Right renal pelvis (tissue), 4 donors: Measurements from ENCODE around the gene TSHZ1. TPM values are rescaled to one million over a fixed set of nuclear protein-coding genes. Genes with fewer than 3 reads are reported as not detected.

ENCODE experiments used
- DNase-seq, 4 donors: peaks; one replicate each; pipeline ENCODE4 v3.0.0-alpha.2; 2013; ENCODE audit warnings: low read depth in 4 of 4, low spot score in 3 of 4, missing footprints in 1 of 4
- polyA plus RNA-seq, 4 donors: library from polyadenylated mRNA; unstranded; fragments of 120-200 nt; gene quantifications; one replicate each; pipeline ENCODE4 v1.2.1, GENCODE V29; 2013; ENCODE audit not compliant: insufficient read length in 4 of 4

TSHZ1 gene
- polyA plus RNA-seq, 4 donors, result 32.6 to 38.7 (median 36.4) TPM

GRCh38 chr18:75219745-75220375, 9.3 kb downstream of the TSHZ1 start:
- no peak for DNase-seq

DNA sequence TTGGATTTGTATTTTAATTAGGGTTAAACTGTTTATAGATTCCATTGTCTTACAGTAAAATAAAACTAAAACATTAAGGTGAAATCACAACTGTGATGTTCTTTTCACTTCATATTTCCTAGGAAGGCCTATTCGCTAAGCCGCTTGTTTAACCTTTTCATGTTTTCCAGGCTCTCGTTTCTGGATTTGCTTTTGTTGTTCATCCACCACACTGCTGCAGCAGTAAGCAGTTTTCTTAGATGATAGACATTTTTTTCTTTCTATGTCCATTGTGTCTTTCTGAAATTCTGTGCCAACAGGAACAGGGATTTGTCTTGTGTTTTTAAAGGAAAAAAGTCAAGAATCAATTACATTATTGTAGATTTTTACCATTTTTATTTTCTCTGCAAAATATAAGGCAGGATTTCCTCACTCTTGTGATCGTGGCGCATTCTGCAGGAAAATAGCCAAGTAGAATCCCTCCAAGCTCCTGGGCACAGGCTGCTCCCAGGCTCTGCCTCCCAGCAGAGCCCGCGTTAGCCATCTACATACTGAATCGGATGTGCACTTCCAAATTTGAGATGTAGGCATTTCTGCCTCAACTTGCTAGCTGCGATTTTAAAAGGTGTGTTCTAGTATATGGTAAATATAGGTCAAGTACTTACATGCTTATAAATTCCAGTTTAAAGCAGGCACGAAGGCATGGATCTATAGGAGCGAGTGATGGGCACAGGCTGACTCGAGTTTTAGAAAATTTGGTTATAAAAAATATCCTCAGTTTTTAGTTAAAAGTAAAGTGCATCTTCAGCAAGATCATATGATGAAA, 10.2 kb downstream of the TSHZ1 start:
- DNase-seq, result no peak

- DNase-seq, result no peak
These were observed 10.8 kb downstream of the TSHZ1 start for GRCh38 chr18:75221397-75221796.

GRCh38 chr18:75221897-75222296, 11.3 kb downstream of the TSHZ1 start:
- DNase-seq, result no peak

- DNase-seq, result no peak
These were observed 11.8 kb downstream of the TSHZ1 start for GRCh38 chr18:75222407-75222806.

DNA sequence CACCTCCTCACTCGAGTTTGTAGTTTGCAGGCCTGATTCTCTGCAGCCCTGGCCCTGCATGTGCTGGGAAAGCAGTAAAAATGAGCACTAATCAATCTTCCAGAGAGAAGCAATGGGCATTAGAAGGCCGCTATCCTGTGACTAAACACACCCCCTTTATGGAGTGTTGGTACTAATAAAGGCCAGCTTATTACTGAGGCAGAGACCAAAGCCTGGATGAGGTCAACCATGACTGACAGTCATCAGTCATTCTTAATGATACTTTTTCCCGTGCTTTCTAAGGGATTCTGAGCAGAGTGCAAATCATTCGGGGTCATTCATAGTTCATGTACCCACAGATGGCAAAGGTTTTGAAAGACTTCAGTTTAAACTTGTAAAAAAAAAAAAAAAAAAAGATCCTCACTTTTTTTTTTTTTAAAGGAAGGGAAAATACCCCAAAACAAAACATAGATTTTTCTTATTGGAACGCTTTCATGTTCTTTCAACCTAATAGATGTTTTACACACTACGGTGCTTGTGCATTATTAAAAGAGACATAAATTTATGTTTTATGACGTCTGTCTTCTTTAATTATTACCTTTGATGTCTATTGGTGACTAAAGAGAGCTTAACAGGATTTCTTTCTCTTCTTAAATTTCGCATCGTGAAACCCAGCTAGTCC, 13.2 kb downstream of the TSHZ1 start:
- no peak for DNase-seq

- no peak for DNase-seq
These were observed 15.8 kb downstream of the TSHZ1 start for GRCh38 chr18:75226286-75226955.

DNA sequence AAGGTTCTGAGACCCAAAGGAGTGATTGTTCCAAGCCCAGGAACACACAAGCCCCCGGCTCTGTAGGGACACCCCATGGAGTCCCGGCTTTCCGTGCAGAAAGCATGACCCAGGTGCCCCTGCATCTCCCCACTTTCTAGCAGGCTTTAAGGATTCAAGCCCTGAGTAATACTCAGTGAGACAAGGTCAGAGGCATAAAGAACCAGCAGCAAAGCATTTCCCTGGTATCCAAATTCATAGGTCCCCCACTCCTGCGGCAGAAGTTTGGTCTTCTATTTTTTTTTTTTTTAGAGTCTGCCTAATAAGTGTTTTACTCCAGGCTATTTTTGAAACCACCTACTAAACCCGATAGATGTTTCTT, 16.3 kb downstream of the TSHZ1 start:
- no peak for DNase-seq

- no peak for DNase-seq
These were observed 17.1 kb downstream of the TSHZ1 start for GRCh38 chr18:75227535-75228296.

DNA sequence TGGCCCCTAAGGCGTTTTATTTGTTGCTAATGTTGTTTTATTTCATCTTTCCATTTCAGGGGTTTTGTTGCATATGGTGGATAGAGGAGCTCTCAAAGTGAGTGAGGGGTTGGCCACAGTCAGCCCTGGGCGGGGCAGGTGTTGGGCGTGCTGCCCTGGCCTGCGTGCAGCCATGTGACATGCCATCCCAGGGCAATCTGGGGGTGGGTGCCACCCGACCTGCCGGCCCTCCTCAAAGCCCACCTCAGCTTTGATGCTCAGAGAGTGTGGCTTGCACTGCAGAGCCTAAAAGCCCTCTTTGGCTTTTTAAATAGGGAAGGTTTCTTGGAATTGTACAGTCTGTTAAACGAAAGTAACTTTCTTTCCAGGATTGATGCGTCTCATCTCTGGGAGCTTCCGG, 18.4 kb downstream of the TSHZ1 start:
- no peak for DNase-seq

GRCh38 chr18:75229437-75229836, 18.8 kb downstream of the TSHZ1 start:
- no peak for DNase-seq

GRCh38 chr18:75230163-75231052, 19.8 kb downstream of the TSHZ1 start:
- no peak for DNase-seq

GRCh38 chr18:75231053-75231406, 20.4 kb downstream of the TSHZ1 start:
- DNase-seq, result no peak

GRCh38 chr18:75234901-75235300, 24.3 kb downstream of the TSHZ1 start:
- DNase-seq, result no peak

DNA sequence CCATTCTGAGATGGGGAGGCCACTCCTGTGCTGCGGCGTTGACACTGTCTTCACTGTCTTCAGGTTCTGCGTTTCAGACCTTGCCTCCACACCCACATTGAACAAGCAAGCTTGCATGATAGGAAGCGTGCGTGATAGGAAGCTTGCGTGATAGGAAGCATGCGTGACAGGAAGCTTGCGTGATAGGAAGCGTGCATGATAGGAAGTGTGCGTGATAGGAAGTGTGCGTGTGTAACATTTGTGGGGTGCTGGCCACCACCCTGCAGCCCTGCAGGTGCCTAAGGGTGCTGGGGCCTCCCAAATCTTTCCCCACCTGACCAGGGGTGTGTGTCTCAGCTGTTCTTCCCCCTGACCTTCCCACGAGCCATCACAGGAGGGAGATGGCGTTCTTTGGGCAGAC, 25.3 kb downstream of the TSHZ1 start:
- DNase-seq, result no peak

DNA sequence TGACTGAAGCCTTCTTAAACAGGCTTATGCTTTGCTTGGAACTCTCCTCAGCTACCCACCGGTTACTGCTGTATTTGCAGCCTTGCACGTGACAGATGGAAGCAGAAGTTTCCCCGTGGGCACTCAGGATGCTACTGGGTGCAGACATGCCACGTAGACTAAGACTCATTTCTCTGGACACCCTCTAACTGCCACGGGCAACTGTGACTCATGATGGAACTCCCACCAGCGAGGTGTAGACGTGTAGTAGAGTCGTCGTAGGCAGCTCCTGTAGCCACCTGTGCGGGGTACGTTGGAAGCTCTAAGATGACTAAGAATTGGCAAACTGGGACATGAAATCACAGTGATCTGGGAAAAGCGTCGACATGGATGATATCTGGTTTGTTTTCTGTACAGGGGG, 27.5 kb downstream of the TSHZ1 start:
- no peak for DNase-seq

GRCh38 chr18:75238786-75239185, 28.2 kb downstream of the TSHZ1 start:
- no peak for DNase-seq

- DNase-seq, result no peak
These were observed 29.8 kb downstream of the TSHZ1 start for GRCh38 chr18:75240433-75240832.

DNA sequence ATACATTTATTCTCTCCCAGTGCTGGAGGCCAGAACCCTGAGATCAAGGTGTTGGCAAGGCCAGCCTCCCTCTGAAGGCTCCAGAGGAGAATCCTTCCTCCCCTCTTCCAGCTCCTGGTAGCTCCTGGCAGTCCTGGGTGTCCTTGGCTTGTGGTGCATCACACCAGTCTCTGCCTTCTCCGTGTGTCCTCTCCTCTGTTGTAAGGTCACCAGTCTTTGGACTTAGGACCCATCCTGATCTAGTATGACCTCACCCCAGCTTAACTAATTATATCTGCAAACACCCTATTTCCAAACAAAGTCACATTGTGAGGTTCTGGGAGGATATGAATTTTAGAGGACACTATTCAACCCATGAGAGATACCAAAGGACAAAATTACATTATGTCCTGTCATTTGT, 31.1 kb downstream of the TSHZ1 start:
- no peak for DNase-seq
